HepG2 (cell line): ENCODE results near the gene LRIG1. TPM values are rescaled to one million over a fixed set of nuclear protein-coding genes. Genes with fewer than 3 reads are reported as not detected.

Experiments used
- CBX5 ChIP-seq: sonication (generic); formaldehyde crosslinking; IDR thresholded peaks from 2 replicates; pipeline ENCODE4 v1.4.0; 2020; ENCODE audit warnings: missing genetic modification reagents, borderline replicate concordance
- ERF ChIP-seq: IDR thresholded peaks from 2 replicates; pipeline ENCODE4 v1.6.1; 2018; ENCODE audit warnings: missing biosample characterization, missing genetic modification reagents
- ESRRA ChIP-seq: sonication (generic); formaldehyde crosslinking; IDR thresholded peaks from 2 replicates; pipeline ENCODE4 v1.5.1; 2020; ENCODE audit warnings: mild to moderate bottlenecking, low read depth, missing genetic modification reagents
- HDAC2 ChIP-seq: sonication (generic); formaldehyde crosslinking; IDR thresholded peaks from 2 replicates; pipeline ENCODE4 v1.4.0; 2020; ENCODE audit warnings: missing genetic modification reagents
- KDM4B ChIP-seq: sonication (generic); formaldehyde crosslinking; IDR thresholded peaks from 2 replicates; pipeline ENCODE4 v1.4.0; 2020; ENCODE audit warnings: missing genetic modification reagents
- MEF2D ChIP-seq: sonication (generic); formaldehyde crosslinking; IDR thresholded peaks from 2 replicates; pipeline ENCODE4 v1.5.1; 2020; ENCODE audit warnings: mild to moderate bottlenecking, missing genetic modification reagents
- MIER3 ChIP-seq: IDR thresholded peaks from 2 replicates; pipeline ENCODE4 v1.6.1; 2016; ENCODE audit warnings: missing compliant biosample characterization, borderline replicate concordance
- NCOR1 ChIP-seq: fragments of 200-600 bp; sonication (generic); IDR thresholded peaks from 2 replicates; pipeline ENCODE4 v1.7.0; 2017; ENCODE audit warnings: antibody characterized with exemption, low read length, borderline replicate concordance
- NFKB2 ChIP-seq: sonication (generic); formaldehyde crosslinking; IDR thresholded peaks from 2 replicates; pipeline ENCODE4 v1.4.0; 2020; ENCODE audit warnings: missing genetic modification reagents, borderline replicate concordance
- NFKBIZ ChIP-seq: IDR thresholded peaks from 2 replicates; pipeline ENCODE4 v1.6.1; 2018; ENCODE audit warnings: missing genetic modification reagents, missing compliant biosample characterization
- PAWR ChIP-seq: sonication (generic); formaldehyde crosslinking; IDR thresholded peaks from 2 replicates; pipeline ENCODE4 v1.4.0; 2020; ENCODE audit warnings: missing genetic modification reagents, mild to moderate bottlenecking, borderline replicate concordance
- PAXIP1 ChIP-seq: sonication (generic); formaldehyde crosslinking; conservative IDR thresholded peaks from 2 replicates; pipeline ENCODE4 v1.4.0; 2020; ENCODE audit warnings: mild to moderate bottlenecking, missing genetic modification reagents, moderate library complexity
- RAD21 ChIP-seq: fragments of 450-650 bp; formaldehyde crosslinking; IDR thresholded peaks from 2 replicates; pipeline ENCODE4 v1.5.0; 2020; ENCODE audit warnings: mild to moderate bottlenecking
- RXRA ChIP-seq: sonication (generic); formaldehyde crosslinking; IDR thresholded peaks from 2 replicates; pipeline ENCODE4 v1.5.1; 2020; ENCODE audit warnings: missing genetic modification reagents
- ZFP91 ChIP-seq: sonication (generic); formaldehyde crosslinking; IDR thresholded peaks from 2 replicates; pipeline ENCODE4 v1.9.0; 2022; ENCODE audit warnings: missing genetic modification reagents, mild to moderate bottlenecking, borderline replicate concordance
- ZNF205 ChIP-seq: IDR thresholded peaks from 2 replicates; pipeline ENCODE4 v1.6.1; 2018; ENCODE audit warnings: missing biosample characterization, missing genetic modification reagents
- ZNF331 ChIP-seq: sonication (generic); formaldehyde crosslinking; IDR thresholded peaks from 2 replicates; pipeline ENCODE4 v1.4.0; 2020; ENCODE audit warnings: missing genetic modification reagents
- ZNF33B ChIP-seq: sonication (generic); formaldehyde crosslinking; IDR thresholded peaks from 2 replicates; pipeline ENCODE4 v1.5.1; 2020; ENCODE audit warnings: mild to moderate bottlenecking, missing genetic modification reagents
- ZNF567 ChIP-seq: sonication (generic); formaldehyde crosslinking; IDR thresholded peaks from 2 replicates; pipeline ENCODE4 v1.8.1; 2023; ENCODE audit warnings: mild to moderate bottlenecking, missing genetic modification reagents, borderline replicate concordance
- ZNF598 ChIP-seq: sonication (generic); formaldehyde crosslinking; IDR thresholded peaks from 2 replicates; pipeline ENCODE4 v1.5.1; 2020; ENCODE audit warnings: mild to moderate bottlenecking, missing genetic modification reagents, borderline replicate concordance
- ZNF614 ChIP-seq: IDR thresholded peaks from 2 replicates; pipeline ENCODE4 v1.6.1; 2018; ENCODE audit warnings: missing biosample characterization, missing genetic modification reagents, inconsistent platforms, borderline replicate concordance
- polyA plus RNA-seq, 8 experiments: library from polyadenylated mRNA; depleted of rRNA in 3 of 8; stranded (reverse) in 7 of 8; unstranded in 1 of 8; fragments of >200 nt; fragmentation: Illumina TruSeq in 4 of 8; extraction: Trizol in 4 of 8; gene quantifications; 2 replicates each; pipeline versions ENCODE4 v1.2.1 to v1.2.3, GENCODE V29; 2011 to 2016; ENCODE audit warnings: low read depth in 4 of 8, missing spikeins in 1 of 8, mixed read lengths in 1 of 8; ENCODE audit not compliant: insufficient read depth in 1 of 8
- total RNA-seq, 5 experiments: library from RNA; depleted of rRNA; stranded (reverse); fragments of >200 nt; fragmentation: Illumina TruSeq; extraction: Trizol; gene quantifications; 2 replicates each; pipeline ENCODE4 v1.2.3, GENCODE V29; 2016; ENCODE audit warnings: low read depth in 1 of 5
- TF ChIP-seq, protein P1 (sequence below): sonication (generic); formaldehyde crosslinking; IDR thresholded peaks from 2 replicates; pipeline ENCODE4 v1.4.0; 2020; ENCODE audit warnings: missing genetic modification reagents, borderline replicate concordance

Gene LRIG1
- total and polyA plus RNA-seq, 2 of the 13 experiments (the other 11 are each of a cell fraction or from before 2014, with no cell fraction given) = 17.8 to 24.8 TPM

DNA sequence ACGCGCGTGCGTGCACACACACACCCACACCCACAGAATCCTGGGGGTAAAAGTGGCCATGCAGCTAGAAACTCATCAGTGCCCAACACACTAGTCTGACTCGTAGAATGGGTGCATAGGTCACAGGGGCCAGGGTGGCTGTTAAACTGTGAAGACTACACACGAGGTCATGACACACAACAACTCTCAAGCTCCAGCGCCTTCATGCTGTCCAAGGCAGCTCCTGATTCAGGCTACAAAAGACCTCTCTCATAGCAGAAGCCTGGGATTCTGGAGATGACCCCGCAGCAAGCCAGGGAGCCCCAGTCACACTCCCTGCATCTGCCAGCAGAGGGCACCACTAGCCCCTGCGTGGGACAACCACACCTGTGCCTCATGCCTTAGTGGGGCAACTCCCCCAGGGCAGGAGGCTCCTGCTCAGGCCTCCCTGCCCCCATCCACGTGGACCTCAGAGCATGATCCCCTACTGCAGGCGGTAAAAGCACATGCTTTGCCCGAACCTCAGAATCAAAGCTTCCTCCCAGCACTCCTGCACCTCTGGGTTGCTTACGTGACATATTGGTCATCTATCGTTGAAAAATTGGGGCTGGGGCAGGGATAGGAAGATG lies 93.1 kb downstream of the LRIG1 start (continued):
- no peak for TF ChIP-seq MEF2D
- TF ChIP-seq RXRA = peak; percentile 53; the same call in 1 of the 2 replicates
- peak; percentile 98 for TF ChIP-seq RAD21 (CRISPR knock-in tag)
- 0 out of 2 replicates have a peak, but pooled peaks have one; percentile 36 for TF ChIP-seq ZNF598 (CRISPR knock-in tag)
- peak; percentile 21; the same call in 1 of the 2 replicates for TF ChIP-seq NFKB2 (CRISPR knock-in tag)
- 0 out of 2 replicates have a peak, but pooled peaks have one; percentile 52 for TF ChIP-seq KDM4B
- peak; percentile 82 for TF ChIP-seq ZFP91 (CRISPR knock-in tag)
- 0 out of 2 replicates have a peak, but pooled peaks have one; percentile 12 for TF ChIP-seq PAXIP1
- TF ChIP-seq MIER3 (CRISPR knock-in tag) = 0 out of 2 replicates have a peak, but pooled peaks have one; percentile 22
- TF ChIP-seq ZNF331 (CRISPR knock-in tag) = peak; percentile 46; the same call in 1 of the 2 replicates
- 0 out of 2 replicates have a peak, but pooled peaks have one; percentile 33 for TF ChIP-seq ZNF205 (CRISPR knock-in tag)
- no peak for TF ChIP-seq PAWR (CRISPR knock-in tag)
- TF ChIP-seq HDAC2 = peak; percentile 24; the same call in 1 of the 2 replicates
- TF ChIP-seq, protein P1, sequence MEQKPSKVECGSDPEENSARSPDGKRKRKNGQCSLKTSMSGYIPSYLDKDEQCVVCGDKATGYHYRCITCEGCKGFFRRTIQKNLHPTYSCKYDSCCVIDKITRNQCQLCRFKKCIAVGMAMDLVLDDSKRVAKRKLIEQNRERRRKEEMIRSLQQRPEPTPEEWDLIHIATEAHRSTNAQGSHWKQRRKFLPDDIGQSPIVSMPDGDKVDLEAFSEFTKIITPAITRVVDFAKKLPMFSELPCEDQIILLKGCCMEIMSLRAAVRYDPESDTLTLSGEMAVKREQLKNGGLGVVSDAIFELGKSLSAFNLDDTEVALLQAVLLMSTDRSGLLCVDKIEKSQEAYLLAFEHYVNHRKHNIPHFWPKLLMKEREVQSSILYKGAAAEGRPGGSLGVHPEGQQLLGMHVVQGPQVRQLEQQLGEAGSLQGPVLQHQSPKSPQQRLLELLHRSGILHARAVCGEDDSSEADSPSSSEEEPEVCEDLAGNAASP = 0 out of 2 replicates have a peak, but pooled peaks have one; percentile 38
- peak; percentile 88 for TF ChIP-seq CBX5 (CRISPR knock-in tag)
- TF ChIP-seq ZNF33B (CRISPR knock-in tag) = 0 out of 2 replicates have a peak, but pooled peaks have one; percentile 37
- TF ChIP-seq NCOR1 = no peak
- TF ChIP-seq ERF (CRISPR knock-in tag) = peak; percentile 53; the same call in 1 of the 2 replicates
- TF ChIP-seq ESRRA (CRISPR knock-in tag) = no peak
- TF ChIP-seq NFKBIZ (CRISPR knock-in tag) = 0 out of 2 replicates have a peak, but pooled peaks have one; percentile 48
- TF ChIP-seq ZNF614 (CRISPR knock-in tag) = peak; percentile 36; the same call in 1 of the 2 replicates
- TF ChIP-seq ZNF567 = peak; percentile 85; the same call in 1 of the 2 replicates
